T-helper 9 cell (primary cell): ENCODE results near the gene ZFHX3.

Experiments
- DNase-seq: peaks from one replicate; pipeline ENCODE4 v3.0.0-alpha.2; 2020

The ZFHX3 gene

DNA sequence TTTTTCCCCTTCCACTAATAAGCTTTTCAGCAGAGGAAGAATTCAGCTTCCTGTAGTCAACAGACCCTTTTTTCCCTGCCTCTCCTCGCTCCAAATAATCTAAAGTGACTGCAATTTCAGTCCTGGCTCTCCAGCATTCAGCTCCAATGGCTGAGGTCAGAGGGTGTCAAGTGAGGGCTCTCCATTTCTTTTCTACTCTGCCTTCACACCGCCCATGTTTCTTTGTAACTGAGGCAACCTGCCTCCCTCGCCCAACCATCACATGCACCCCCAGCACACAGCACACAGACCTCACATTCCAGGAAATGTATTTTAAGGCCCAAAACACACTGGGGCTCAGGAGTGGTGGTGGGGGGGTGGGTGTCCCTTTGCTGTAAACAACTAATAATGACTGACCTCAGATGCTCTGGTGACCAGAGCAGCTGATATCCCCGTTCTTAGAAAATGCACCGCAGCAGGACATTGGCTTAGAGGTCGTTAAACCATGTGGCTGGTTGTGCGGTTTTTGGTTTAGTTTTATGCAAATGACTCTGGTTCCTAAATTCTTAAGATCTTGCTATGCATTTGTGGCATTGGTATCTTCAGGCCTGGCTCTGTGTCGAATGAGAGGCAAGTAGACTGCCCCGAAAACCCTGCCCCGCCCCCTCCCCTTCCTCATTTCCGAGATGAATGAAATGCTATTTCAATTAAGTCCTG, 203.6 kb downstream of the ZFHX3 start:
- DNase-seq = no peak

DNA sequence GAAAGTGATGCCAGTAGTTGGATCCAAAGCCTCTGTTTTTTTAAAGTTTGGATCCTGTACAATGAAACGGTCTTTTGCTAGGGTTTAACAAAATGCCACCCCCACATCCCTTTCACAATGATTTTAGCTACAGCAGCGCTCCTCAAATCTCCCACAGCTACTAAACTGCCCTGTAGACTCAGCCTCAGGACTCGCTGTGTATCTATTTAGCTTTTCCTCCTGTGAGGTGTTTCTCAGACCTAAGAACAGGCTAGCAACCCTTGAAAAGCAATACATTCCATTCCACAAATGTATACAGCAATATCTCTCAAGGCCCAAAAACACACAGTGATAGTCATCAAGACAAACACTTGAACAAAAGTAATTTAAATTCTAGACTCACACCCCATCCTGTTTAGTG, 206.4 kb downstream of the ZFHX3 start:
- no peak for DNase-seq

DNA sequence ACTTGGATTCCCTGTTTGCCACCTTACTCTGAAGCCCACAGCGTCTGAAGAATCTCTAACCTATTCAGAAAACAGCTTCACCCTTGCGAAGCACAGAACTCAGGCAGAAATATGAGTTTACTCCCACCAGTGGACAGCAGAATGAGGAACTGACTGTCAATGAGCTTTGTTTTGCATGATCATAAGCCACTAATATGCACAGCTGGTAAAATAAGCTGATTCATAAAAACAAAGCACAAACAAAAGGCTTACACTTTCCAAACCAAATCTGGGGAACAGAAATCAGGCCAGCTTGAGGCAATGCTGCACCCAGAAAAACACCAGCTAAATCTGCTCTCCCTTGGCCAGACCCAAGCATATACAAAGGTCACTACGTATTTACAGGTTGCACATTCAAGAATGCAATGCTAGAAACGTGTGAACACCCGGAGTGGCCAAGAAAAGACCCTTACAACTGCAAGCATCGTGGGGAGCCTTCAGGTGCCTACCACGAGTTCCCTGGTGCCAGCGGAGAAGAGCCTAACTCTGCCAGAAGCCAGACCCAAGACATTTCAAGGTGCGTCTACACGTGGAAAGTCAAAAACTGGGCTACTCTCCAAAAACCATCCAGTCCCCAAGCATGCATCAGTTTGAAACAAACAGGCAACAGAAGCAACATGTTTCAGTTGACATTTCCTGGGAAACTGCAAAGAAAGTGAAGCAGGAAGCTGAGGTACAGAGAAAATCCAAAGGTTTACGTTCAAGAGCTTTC, 207.1 kb downstream of the ZFHX3 start:
- no peak for DNase-seq

DNA sequence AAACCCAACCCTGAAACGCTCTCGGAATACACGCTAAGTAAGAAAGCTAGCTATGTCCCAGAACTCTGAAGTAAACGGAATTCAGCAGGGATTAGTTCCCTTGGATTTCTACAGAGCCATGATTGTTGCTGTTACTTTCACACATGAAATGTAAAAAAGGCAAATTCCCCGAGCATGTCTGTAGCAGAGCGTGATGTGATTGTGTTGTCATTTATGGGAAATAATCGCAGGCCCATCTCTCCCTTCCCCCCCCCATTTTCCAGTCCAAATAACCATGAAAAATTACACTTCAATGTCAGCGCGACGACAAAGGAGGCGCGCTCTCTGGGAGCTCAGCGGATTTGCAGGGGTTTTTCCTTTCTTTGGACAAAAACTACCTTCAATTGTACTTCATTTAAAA, 209.0 kb downstream of the ZFHX3 start:
- DNase-seq = no peak

DNA sequence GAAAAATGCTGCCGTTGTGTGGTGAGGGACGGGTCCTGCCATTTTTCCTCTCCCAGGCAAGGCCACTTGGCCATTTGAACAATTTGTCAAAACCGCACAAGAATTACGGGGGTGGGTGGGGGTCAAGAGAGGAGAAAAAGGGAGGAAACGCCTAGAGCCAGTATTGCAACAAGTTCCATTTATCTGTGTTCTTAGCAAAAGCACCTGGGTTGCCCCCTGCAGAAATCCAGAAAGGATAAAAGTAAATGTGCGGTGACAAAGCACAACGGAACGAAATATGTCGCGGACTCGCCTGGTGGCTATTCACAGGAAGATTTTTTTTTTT, 209.4 kb downstream of the ZFHX3 start:
- DNase-seq = no peak

DNA sequence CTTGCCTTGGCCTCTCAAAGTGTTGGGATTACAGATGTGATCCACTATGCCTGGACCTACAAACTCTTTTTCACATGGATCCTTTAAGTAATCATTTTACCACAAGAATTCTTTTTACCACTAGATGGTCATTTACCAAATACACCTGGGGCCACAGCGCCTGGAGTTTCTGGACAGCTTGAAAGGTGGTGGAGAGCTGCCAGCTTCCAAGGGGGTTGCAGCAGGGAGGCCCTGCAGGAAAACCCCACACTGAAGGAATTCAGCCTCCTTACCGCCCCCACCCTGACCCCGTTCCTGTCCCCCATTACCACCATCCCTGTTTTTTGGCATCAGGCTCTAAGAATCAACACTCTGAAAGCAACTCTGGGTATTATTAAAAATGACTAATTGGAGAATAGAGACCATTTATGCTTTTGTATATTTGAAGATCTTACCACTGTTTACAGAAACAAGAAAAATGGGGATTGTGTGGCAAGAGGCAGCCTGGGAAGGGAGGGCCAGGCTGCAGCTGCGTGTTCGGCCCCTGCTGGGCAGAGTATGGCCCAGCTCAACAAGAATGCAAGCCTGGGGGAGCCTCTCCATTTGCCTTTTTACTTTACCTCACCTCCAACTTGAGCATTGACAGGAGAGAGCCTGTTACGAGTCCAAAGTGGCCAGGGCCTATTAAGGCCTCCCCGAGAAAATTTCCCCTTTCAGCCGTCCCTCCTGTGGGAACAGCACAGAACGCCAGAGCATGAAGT, 209.9 kb downstream of the ZFHX3 start:
- no peak for DNase-seq

DNA sequence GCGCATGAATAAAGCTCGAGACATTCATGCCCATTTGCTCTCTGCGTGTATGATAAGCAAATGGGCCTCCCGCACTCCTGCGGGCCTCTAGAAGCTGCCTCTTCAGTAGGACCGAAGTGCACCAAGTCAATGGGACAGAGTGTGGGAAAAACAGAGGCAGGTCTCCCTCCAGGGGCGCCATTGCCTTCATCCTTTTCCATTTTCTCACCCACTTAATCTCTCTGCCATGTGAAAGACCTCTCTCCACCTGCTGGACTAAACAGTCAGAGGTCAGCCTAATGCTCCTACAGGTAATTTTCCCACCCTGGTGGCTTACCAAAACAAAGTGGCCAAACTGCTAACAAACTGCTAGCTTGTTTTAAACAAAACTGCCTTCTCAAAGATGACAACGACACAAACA, 210.9 kb downstream of the ZFHX3 start:
- no peak for DNase-seq

DNA sequence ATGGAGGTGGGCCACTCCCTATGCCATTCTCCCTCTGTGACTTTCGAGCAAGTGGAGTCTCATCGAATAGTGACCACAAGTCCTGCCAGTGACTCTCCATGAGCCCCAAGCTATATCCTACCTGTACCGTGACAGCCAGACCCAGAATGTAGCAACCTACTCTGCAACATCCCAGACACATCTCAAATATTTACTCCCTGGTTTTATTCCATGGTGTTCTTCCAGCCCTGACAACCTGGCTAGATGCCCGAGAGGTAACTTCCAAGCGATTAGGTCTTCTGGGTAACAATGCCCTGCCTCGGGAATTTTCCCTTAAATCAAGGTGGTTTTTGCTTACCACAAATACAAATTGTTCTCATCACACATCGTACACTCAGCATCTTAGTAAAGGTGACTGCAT, 211.7 kb downstream of the ZFHX3 start:
- DNase-seq = no peak

DNA sequence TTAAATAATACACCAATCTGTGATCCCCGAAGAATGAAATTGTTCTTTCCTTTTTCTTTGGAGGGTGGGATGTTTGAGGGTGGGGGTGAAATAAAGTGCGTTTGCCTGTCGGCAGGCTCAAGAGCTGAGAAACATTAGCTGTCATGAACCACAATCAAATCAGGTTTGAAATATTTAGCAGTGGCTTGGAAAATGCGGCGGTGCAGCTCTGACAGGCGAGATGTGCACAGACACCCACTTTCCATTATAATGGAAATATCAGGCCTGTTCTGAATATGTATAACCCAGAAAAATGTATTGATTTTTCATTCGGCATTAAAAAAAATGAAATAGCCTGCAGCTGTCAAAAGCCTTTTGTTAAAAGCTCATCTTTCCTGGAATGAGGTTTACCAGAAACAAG, 212.8 kb downstream of the ZFHX3 start:
- no peak for DNase-seq

DNA sequence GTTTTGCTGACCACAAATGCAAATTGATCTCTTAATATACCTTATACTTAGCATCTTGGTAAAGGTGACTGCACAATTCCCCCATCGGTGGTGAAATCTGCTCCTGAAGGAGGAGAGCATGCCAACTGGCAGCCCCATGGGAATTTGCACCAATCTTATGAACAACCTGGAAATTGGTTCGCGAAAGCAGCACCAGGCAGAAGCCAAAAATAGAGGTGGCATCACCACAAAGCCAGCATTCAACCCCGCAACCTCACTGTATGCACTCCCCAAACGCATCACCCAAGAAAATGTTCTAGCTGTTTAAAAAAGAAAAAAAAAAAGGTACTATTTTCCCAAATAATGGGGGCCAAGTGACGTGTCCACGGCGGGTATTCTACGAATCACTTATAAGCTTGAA, 213.4 kb downstream of the ZFHX3 start:
- DNase-seq = no peak

DNA sequence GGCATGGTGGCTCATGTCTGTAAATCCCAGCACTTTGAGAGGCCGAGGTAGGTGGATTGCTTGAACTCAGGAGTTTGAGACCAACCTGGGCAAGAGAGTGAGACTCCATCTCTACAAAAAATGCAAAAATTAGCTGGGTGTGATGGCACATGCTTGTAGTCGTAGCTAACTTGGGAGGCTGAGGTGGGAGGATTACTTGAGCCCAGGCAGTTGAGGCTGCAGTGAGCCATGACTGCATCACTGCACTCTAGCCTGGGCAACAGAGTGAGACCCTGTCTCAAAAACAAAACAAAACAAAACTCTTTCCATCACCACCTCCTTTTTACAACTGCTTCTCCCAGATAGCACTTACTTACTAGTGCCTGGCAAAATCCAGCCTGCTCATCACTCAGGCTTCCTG, 214.0 kb downstream of the ZFHX3 start:
- no peak for DNase-seq

DNA sequence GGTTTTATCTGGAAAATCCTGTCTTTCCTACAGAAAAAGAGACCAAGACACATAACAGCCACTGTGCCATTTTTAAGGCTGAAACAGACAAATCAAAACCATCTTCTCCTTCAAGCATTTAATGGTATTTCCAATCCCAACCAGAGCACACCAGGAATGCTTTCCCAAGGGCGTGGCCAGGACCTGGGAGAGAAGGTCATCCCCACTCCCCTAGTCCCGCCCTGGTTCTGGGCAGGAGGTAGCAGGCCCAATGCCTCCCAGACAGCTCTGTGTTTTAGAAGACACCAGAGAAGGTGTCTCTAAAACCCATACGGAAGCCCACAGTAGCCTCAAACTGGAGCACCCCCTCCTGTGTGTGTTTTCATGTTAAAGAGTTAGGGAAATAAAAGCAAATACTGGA, 214.4 kb downstream of the ZFHX3 start:
- no peak for DNase-seq

DNA sequence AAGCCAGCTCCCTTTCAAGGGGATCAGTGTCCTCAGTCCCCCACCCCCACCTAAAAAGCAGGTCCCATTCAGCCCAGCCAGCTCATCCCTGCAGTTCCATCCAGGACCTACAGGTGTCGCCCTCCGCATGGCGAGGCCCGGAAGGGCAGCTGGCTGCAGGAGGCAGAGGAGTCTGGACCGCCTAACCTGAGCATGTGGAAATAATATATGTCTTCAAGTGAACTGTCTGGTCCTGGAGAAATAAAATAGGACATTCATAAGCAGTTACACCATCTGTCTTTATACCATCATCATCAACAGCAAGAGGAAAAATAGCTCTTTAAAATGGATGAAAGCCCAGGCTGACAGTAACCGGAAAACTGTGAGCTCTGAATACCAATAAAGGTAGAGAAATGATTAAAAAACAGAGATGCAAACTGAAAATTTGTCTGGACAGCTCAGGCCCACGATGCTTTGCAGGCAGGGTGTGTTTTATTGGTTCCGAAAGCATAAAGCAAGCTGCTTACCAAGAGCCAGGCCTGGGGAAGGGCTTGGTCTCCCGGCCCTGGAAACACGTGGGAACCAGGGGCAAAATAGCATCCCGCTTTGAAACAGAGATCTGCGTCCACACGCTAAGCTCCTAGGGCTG, 215.2 kb downstream of the ZFHX3 start:
- DNase-seq = peak; percentile 61

DNA sequence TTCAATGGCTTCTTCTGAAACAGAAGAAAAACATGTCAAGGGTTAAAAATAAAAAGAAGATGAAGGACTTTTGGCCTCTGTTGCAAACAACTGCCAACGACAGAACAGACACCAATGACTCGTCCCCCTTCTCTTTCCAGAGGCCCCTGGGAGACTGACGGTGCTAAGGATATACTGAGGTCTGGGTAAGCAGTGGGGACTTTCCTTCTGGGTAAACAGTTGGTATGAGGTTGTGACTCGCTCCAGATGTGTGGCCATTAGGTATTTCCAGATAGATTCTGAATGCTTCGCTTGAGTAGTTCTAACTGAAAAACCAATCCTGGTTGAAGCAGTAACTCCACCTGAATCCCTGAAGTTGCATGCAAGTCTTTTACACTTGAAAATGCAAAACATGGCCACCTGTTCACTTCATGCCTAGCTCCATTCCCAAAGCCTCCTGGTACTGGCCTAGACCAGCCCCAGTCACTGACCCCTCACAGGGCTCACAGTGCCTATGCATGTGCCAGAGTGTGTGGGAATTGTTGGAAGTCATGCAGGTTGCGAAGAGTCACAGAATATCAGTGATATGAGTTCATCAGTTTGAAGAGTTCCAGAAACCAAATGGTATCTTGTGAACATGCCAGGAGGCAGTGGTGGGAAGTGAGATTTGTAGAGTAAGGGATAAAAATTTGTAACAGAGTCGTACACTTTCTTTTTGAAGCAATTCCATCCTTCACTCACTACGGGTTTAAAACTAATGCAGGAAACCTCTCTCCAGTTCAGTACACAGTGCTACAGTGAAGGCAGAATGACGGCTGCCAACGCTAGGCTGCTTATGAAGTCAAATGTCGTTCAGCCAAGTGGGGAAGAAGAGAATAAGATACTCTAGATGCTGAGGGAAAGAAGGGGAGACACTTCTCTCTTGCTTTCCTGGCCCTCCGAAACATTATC, 217.8 kb downstream of the ZFHX3 start:
- DNase-seq = no peak

DNA sequence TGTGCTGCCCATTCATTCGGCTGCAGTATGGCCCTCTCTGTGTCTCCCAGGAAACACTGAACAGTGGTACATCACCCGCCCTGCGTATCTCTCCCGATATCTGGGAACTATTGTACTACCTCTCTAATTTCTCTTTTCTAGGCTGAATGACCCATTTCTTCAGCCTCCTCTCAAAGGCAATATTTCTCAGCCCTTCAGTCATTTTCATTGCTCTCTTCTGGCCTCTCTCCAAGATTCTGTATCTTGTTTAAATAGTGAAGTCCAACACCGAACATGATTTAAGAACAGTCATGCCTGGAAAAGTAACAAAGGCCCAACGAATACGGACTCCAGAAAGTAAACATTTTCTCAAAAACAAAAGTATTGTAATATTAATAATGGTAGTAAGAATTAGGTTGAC, 220.1 kb downstream of the ZFHX3 start:
- no peak for DNase-seq

DNA sequence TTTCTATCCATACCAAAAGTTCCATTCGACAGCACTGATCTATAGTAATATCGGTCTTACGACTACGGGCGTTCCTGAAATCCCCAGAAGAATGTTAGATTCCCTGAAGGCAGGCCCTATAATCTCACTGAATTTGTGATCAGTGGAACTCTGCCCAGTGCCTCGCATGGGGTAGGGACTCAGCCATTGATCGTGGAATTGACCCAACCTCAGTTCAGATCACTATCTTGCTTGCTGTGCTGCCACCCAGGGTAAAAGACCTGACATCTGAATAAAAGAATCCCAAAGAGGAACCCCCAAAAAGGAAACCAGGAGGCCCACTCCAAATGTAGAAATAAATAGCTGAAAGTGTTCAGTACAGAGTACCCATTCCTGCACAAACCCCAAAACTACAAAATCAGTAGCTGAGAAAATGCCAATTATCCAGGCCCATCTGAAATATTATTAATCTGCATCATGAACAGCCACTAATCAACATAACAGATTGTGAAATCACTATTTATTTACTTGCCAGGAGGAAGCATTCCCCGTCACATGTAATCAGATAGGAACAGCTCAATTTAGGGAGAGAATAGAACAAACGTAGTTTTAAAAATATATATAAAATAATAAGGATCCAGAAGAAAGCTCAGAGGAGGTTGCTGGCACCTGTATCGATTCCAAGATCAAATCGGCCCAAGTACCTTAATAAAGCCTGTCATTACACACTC, 221.9 kb downstream of the ZFHX3 start:
- DNase-seq = no peak

DNA sequence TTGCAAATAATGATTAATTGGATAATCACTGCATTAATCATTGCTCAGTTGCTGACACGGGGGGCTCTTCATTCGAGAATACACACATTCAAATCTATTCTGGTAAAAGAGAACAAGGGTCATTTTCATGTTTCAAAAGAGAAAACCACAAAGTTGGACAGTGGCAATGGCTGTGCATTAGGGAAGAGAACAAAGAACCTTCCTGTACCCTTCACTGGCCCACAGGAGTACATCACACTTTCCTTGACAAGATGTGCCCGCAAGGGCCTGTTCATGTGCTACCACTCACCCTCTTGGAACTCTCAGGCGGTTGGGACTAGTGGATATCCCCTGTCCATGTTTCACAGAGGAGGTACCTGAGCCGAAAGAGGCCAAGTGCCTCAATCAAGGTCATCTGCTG, 223.2 kb downstream of the ZFHX3 start:
- DNase-seq = no peak

DNA sequence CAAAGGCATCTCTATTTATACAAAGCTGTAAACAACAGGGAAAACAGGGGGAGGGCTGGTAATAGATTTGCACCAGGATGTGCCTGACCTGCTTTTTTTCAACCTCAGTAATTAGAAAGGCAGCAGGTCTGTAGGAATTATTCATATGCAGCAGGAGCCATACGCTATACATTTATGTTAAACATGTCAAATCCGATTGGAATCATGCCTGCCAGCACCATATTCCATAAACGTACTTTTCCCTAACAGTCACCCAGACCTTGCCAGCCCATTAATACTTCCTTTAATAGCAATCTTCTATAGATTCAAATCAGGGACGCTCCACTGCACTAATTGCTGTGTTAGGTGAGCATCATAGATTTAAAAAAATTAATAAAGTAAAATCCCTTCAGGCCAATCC, 223.9 kb downstream of the ZFHX3 start:
- no peak for DNase-seq

DNA sequence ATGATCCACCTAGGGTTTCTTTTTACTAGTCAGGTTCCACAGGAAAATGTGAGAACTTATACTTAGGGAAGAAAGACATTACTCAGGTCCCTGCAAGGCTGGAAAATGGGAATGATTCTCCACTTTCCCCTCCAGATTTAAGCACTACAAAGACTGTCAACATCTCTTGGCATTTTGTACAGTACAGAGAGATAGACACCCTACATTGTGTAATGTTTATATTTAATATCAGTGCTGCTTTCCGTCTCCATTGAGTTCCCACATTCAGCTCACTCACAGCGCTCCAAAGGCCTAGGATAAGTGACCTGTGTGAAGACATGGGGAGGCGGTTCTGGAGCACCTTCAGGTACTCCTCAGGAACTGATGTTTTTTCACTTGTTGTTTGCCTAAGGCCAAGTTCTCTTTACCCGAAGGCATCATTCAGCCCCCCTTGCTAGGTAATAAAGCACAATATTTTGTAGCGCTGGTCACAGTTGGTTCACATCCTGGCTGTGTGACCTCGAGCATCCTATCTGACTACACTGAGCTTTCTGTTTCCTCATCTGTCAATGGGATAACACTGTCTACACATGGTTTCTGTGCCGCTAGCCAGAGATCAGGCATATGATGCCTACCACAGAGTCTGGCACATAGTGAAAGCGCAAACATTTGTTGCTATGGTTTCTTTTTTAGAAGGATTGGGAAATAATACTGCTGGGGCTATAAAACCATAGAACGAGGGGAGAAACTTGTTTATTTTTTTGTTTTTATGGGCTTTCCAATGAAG, 226.6 kb downstream of the ZFHX3 start:
- DNase-seq = no peak

DNA sequence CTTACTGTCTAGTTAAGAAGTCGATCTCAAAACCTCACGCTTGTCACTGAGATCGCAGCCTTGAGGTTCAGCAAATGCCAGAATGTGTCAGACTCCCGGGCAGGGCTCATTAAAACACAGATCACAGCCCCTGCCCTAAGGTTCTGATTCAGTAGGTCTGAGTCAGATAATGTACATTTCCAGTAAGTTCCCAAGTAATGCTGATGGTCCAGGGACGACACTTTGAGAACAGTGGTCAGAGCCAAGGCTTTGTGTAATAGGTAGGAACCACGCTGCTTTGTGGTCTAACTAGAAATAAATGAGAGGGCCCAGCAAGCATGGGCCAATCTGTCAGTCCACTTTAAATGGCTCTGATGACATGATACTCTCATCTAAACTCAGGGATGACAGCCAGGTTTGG, 228.6 kb downstream of the ZFHX3 start:
- DNase-seq = no peak

DNA sequence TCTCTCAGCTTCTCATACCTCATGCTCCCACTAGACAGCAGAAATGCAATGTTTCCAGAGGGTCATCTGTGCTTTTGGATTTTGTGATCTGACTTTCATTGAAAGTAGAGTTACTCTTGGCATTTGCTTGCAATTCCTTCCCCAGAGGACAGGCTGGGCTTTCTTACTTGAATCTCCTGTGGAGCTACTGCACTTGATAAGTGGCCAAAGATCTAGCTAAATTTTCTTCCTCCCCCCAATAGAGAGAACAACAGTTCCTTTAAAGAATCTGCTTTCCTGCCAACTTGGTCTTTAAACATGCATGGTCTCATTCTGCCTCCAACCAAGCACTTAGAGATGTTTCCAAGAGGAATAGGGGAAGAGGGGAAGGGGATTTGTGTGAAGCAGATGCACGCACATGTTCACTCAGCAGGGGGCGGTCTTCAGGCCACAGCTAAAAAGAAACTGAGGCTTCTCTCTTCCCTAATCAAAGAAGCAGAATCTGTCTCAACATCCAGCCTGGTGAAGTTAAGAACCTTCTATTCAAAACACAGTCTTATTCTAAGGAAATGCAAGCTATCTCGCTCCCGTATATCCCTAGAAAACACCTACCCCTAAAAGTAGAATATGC, 229.6 kb downstream of the ZFHX3 start:
- DNase-seq = no peak
